Astrocyte of the hippocampus (primary cell): ENCODE data around the gene ADAMTS20.
A peak's percentile ranks its signal among the peaks of the same experiment; 100 is the strongest.

ENCODE experiments used
- DNase-seq: peaks from one replicate; pipeline ENCODE4 v3.0.0; 2011; ENCODE audit warnings: low read depth, low spot score

The ADAMTS20 gene

GRCh38 chr12:43493261-43493797, 58.7 kb downstream of the ADAMTS20 start:
- no peak for DNase-seq

GRCh38 chr12:43482311-43483085, 69.5 kb downstream of the ADAMTS20 start:
- no peak for DNase-seq

DNA sequence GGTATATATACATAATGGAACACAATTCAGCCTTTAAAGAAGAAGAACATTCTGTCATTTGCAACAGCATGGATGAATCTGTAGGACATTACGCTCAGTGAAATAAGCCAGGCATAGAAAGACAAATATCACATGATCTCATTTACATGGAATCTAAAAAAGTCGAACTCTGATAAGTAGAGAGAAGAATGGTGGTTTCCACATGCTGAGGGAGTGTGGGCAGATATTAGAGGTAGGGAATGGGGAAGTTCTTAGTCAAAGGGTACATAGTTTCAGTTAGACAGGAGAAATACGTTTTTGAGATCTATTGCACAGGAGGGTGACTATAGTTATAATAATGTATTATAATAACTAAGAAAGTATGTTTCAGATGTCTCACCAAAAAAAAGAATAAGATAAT, 71.4 kb downstream of the ADAMTS20 start:
- no peak for DNase-seq

- no peak for DNase-seq
These were observed 89.3 kb downstream of the ADAMTS20 start for GRCh38 chr12:43462741-43463140.

- no peak for DNase-seq
These were observed 89.9 kb downstream of the ADAMTS20 start for GRCh38 chr12:43462080-43462479.

DNA sequence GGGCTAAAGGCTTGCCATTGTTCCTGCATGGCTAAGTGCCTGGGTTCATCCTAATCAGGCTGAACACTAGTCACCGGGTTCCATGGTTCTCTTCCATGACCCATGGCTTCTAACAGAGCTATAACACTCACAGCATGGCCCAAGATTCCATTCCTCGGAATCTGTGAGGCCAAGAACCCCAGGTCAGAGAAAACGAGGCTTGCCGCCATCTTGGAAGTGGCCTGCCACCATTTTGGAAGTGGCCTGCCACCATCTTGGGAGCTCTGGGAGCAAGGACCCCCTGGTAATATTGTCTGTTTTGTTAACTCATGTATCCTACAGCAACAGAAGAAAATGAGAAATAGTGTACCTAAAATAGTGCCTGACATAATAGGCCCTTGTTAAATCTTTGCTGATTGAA, 92.7 kb downstream of the ADAMTS20 start:
- no peak for DNase-seq

DNA sequence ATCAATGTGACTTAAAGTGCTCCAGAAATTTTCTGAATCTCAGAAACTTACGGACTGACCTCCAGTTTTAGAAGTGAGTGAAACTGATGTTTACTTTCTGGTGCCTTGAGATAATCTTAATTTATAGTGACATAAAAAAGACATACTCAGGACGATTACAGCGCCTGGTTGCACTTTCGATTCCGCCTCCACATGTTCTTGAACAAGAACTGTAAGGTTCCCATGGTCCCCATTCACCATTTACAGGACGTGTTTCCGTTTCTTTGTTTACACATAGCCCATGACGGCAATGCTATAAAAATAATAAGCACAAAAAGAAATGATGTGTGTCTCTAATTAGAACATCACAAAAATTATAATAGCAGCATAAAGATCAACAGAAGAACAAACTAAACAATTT, 98.2 kb downstream of the ADAMTS20 start:
- DNase-seq = no peak

DNA sequence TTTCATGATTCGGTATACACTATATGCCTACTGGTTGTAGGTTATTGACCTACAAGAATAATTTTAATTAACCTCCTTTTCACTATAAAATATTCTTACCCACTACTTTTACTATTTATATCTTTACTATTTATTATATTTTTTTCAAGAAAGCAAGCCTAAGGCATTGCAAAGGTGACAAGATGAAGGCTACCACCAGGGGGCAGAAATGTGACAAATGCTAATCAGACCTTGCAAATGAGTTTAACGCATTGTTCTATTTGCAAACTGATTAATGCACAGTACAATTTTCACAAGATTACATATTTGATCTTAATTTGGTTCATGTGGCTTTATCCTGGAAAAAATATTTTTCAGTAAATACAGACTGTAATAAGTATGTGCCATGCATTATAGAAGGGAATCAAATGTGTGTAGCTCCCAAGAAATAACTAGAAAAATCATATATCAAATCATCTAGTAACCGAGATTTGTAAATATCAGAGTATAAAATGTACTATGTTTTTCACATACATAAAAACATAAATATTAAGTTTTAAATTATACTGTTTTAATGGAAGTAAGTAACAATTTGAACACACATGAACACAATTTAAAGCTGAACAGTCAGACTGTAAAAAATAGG, 107.0 kb downstream of the ADAMTS20 start:
- DNase-seq = peak; percentile 68

- DNase-seq = no peak
These were observed 115.4 kb downstream of the ADAMTS20 start for GRCh38 chr12:43436597-43436996.

GRCh38 chr12:43434614-43435013, 117.4 kb downstream of the ADAMTS20 start:
- no peak for DNase-seq

DNA sequence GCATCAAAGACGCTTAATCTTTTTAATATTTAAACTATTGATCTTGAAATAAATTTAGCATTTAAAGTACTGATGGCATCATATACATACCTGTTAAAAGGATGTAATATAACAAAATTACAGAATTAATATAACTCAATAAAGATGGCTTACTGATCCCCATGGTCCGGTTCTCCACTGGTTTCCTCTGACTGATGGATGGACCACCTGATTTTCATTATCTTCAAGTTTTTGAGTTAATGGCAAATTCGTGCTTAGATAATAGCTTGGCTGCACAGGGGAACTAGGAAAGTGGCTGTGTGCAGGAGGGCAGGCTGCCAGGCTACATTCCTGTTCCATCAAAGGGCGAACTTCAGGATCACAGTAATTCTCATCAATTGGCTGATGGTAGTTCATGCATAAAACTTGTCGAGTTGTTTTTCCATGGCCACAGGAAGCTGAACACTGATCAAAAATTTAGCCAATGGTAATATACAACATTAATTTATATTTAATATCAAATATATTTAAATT, 123.9 kb downstream of the ADAMTS20 start:
- peak; percentile 28 for DNase-seq

GRCh38 chr12:43425361-43425760, 126.6 kb downstream of the ADAMTS20 start:
- no peak for DNase-seq

DNA sequence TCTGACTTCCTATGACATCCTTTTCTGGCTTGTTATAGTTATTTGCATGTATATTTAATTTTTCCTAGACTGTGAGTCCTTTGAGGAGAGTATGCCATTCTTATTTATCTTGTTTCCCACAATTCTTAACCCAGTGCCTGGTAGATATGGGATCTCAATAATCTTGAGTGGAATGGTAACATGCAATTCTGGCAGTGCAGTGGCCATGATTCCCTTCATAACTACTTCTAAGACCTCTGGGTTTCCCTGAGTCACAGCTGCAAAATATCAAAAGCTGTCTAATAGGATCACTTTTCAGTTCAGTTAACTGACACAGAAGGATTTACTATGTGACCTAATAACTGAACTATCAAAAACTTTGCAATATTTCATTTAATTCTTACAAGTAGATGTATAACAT, 135.0 kb downstream of the ADAMTS20 start:
- DNase-seq = no peak

- peak; percentile 1 for DNase-seq
These were observed 144.0 kb downstream of the ADAMTS20 start for GRCh38 chr12:43407816-43408645.

- DNase-seq = no peak
These were observed 145.2 kb downstream of the ADAMTS20 start for GRCh38 chr12:43406801-43407200.

DNA sequence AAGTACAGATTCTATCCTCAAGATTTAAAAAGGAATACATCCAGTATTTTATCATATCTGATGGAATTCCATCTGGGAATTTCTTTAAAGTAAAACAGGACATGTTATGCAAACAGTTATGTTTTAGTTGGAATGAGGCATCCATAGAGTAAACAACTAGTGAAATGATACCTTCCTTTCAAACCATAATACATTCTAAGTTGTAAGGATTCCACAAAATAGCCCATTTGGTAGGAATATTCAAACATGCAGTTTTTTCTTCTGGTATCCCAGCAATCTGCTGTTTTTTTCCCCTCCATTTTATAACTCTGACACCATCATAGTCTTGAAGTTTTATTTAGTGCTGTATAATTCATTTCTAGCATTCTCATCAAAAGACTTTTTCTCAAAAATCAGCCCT, 149.6 kb downstream of the ADAMTS20 start:
- DNase-seq = no peak

DNA sequence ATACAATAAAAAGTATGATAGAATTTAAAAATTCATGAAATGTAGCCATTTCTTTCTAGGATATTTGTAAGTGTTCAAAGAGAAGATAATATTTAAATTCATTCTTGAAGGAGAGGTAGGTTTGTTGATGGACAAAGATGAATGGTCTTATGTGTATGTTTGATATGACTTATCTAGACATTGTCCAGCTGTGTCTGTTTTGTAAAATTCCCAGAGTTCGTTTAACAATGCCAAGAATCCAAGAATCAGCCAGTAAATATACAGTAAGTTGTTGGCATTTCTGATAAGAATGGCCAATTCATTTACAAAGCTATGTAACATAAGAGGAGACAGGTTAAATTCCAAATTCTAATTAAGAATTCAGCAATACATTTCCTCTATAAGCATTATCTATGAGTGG, 150.9 kb downstream of the ADAMTS20 start:
- DNase-seq = no peak

GRCh38 chr12:43396671-43397070, 155.3 kb downstream of the ADAMTS20 start:
- DNase-seq = no peak

GRCh38 chr12:43392116-43392515, 159.9 kb downstream of the ADAMTS20 start:
- DNase-seq = no peak

- no peak for DNase-seq
These were observed 170.1 kb downstream of the ADAMTS20 start for GRCh38 chr12:43381879-43382278.

DNA sequence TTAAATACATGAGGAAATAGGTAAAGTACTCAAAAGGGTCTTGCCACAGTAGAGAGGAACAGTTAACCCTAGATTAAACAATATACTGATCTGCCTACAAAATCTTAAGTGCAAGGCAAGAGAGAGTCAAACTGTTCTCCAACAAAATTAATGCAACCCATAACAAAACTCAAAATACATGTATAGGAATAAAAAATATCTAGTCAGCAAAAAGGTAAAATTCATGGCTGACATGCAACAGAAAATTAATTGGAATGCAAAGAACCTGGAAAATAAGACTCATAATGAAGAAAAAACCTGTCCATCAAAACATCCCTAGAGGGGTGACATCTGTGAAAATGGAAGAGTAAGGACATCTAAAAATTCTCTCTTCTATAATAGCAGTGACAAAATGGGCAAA, 173.6 kb downstream of the ADAMTS20 start:
- DNase-seq = no peak

DNA sequence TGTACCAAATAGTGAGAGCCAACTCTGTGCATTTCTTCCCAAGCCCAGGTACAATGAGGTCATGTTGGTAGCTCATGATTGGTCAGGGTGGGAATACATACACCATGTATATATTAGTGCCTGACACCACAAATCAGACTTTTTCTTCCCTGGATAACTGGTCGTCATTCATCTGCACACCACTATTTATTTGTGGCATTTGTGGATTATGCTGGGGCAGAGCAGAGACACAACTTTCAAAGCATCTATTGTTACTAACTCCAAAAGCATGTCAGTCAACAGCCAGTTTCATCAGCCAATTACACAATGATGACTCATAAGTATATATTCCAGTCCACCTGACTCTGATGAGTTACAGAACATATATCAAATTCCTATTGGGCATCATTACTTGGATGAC, 181.7 kb downstream of the ADAMTS20 start:
- peak; percentile 22 for DNase-seq
